Spleen (tissue), 7 donors: ENCODE data around the gene IGSF21.

Experiments
- CTCF ChIP-seq, 11 experiments: fragments of 200-600 bp in 7 of 11; fragments of 450-650 bp in 4 of 11; sonication (generic) in 4 of 11; IDR thresholded peaks in 8 of 11; conservative IDR thresholded peaks in 3 of 11; 1 replicate in 7 of 11; 2 replicates in 4 of 11; pipeline versions ENCODE4 v1.4.0 to v1.8.0; 2016 to 2021; ENCODE audit warnings: antibody characterized with exemption in 11 of 11, inconsistent platforms in 4 of 11, mild to moderate bottlenecking in 1 of 11
- POLR2A ChIP-seq, 3 donors: fragments of 450-650 bp; IDR thresholded peaks; one replicate each; pipeline ENCODE4 v1.5.1; 2017; ENCODE audit warnings: antibody characterized with exemption in 3 of 3, mild to moderate bottlenecking in 1 of 3
- POLR2AphosphoS5 ChIP-seq, 3 donors: sonication (generic); formaldehyde crosslinking; IDR thresholded peaks; one replicate each; pipeline ENCODE4 v1.5.1; 2017; ENCODE audit warnings: antibody characterized with exemption in 3 of 3
- donor health status: DM: no; HTN: no; CAD: no; lungs with moderate emphysema.
- donor health status: DM: no; HTN: no; CAD: no.
- donor health status: DM: no; HTN: no; CAD: no.

GRCh38 chr1:18230840-18231239, 123.2 kb downstream of the IGSF21 start:
- no peak for TF ChIP-seq CTCF (IDR thresholded peaks at IDR 0.05 in 8 of 11, conservative IDR thresholded peaks at IDR 0.05 in 3 of 11)
- no peak for TF ChIP-seq POLR2A (IDR thresholded peaks at IDR 0.05)
- TF ChIP-seq POLR2AphosphoS5 (IDR thresholded peaks at IDR 0.05) = no peak
